ENCODE results near the gene CARM1.

CARM1 gene

GRCh38 chr19:10895920-10896319, 24.6 kb downstream of the CARM1 start:
- Histone ChIP-seq H3K27me3 (no peaks in the 10 kb centered on the region), H3K4me3 (ENCODE audit: low read depth, low read length) (no peak overlapping the region), H3K9me3 (no peaks in the 10 kb centered on the region), H3K4me1 (peaks cover 8% of the 10 kb centered on the region), H3K36me3 (no peaks in the 10 kb centered on the region)
- TF ChIP-seq, protein P1, sequence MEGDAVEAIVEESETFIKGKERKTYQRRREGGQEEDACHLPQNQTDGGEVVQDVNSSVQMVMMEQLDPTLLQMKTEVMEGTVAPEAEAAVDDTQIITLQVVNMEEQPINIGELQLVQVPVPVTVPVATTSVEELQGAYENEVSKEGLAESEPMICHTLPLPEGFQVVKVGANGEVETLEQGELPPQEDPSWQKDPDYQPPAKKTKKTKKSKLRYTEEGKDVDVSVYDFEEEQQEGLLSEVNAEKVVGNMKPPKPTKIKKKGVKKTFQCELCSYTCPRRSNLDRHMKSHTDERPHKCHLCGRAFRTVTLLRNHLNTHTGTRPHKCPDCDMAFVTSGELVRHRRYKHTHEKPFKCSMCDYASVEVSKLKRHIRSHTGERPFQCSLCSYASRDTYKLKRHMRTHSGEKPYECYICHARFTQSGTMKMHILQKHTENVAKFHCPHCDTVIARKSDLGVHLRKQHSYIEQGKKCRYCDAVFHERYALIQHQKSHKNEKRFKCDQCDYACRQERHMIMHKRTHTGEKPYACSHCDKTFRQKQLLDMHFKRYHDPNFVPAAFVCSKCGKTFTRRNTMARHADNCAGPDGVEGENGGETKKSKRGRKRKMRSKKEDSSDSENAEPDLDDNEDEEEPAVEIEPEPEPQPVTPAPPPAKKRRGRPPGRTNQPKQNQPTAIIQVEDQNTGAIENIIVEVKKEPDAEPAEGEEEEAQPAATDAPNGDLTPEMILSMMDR (IDR thresholded peaks at IDR 0.05; ENCODE audit: low read depth, low read length): peak; percentile 27; the same call in 1 of the 2 replicates
- DNase-seq: no peak

- Histone ChIP-seq H3K27me3 (no peaks in the 10 kb centered on the region), H3K4me1 (peaks cover 8% of the 10 kb centered on the region), H3K36me3 (no peaks in the 10 kb centered on the region), H3K9me3 (no peaks in the 10 kb centered on the region), H3K4me3 (ENCODE audit: low read depth, low read length) (no peak overlapping the region)
- TF ChIP-seq, protein P1 (IDR thresholded peaks at IDR 0.05; ENCODE audit: low read depth, low read length): no peak
- no peak for DNase-seq
These were observed 25.6 kb downstream of the CARM1 start for GRCh38 chr19:10896851-10897526.

DNA sequence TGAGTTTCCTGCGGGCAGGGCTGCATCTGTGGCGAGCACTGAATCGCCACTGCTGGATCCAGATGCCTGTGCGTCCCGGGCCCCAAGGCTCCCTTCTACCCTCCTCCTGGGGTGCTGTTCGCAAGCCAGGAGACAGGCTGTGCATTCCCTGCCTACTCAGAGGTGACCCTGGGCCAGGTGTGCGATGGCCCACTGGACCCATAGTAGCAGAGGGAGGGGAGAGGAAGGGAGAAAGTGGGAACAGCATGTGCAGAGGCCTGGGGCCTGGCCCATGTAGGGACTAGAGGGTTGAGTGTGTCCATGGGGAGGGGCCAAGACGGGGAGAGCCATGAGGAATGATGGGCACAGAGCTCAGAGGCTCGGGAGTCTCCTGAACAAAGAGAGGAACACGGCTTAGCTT, 27.3 kb downstream of the CARM1 start:
- peaks cover 8% of the 10 kb centered on the region for H3K4me1 ChIP-seq
- no peaks in the 10 kb centered on the region for H3K36me3 ChIP-seq
- no peaks in the 10 kb centered on the region for H3K27me3 ChIP-seq
- TF ChIP-seq, protein P1 (IDR thresholded peaks at IDR 0.05; ENCODE audit: low read depth, low read length): no peak
- H3K9me3 ChIP-seq: no peaks in the 10 kb centered on the region
- DNase-seq: no peak
- no peak overlapping the region for H3K4me3 ChIP-seq (ENCODE audit: low read depth, low read length)

- no peaks in the 10 kb centered on the region for H3K9me3 ChIP-seq
- no peak overlapping the region for H3K4me3 ChIP-seq (ENCODE audit: low read depth, low read length)
- H3K27me3 ChIP-seq: no peaks in the 10 kb centered on the region
- peaks cover 8% of the 10 kb centered on the region for H3K4me1 ChIP-seq
- no peaks in the 10 kb centered on the region for H3K36me3 ChIP-seq
- TF ChIP-seq, protein P1 (IDR thresholded peaks at IDR 0.05; ENCODE audit: low read depth, low read length): no peak
- DNase-seq: peak; percentile 76
These were observed 27.8 kb downstream of the CARM1 start for GRCh38 chr19:10899151-10899653.

- Histone ChIP-seq H3K4me1 (no peaks in the 10 kb centered on the region), H3K27me3 (no peaks in the 10 kb centered on the region), H3K36me3 (peaks cover 34% of the 10 kb centered on the region), H3K4me3 (ENCODE audit: low read depth, low read length) (no peak overlapping the region), H3K9me3 (no peaks in the 10 kb centered on the region)
- DNase-seq: no peak
- TF ChIP-seq, protein P1 (IDR thresholded peaks at IDR 0.05; ENCODE audit: low read depth, low read length): no peak
These were observed 36.6 kb downstream of the CARM1 start for GRCh38 chr19:10907925-10908324.

DNA sequence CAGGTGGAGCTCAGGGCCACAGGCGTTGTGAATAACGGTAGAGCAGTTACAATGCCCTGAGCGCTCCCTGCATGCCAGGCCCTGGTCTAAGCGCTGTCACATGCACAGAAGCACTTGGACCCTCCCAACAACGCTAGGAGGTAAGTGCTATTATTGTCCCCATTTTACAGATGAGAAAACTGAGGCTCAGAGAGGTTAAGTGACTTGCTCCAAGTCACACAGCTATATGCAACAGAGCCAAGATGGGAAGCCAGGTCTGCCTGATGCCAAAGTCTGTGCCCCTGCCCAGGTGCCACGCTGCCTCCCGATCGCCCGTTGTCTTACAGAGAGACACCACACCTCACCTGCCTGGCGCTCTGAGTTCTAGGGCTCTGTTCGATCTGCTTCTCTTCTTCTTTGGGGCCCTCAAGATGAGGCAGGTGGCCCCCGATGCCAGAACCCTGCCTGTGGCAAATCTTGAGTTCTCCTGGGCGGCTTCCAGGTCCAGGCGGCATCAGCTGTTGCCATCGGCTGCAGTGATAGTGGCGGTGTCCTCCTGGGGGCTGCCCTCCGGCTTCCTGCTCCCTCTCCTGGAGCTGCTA, 37.1 kb downstream of the CARM1 start:
- peaks cover 38% of the 10 kb centered on the region for H3K36me3 ChIP-seq
- H3K4me1 ChIP-seq: no peaks in the 10 kb centered on the region
- H3K4me3 ChIP-seq (ENCODE audit: low read depth, low read length): no peak overlapping the region
- TF ChIP-seq, protein P1 (IDR thresholded peaks at IDR 0.05; ENCODE audit: low read depth, low read length): no peak
- no peaks in the 10 kb centered on the region for H3K27me3 ChIP-seq
- DNase-seq: no peak
- H3K9me3 ChIP-seq: no peaks in the 10 kb centered on the region

Data from BE2C (cell line).